Measurements from ENCODE around the gene ZXDC. TPM values are rescaled to one million over a fixed set of nuclear protein-coding genes. Genes with fewer than 3 reads are reported as not detected.

ZXDC gene
- total and polyA plus RNA-seq, 11 donors: 8.7 to 40.3 (median 19.3) TPM

DNA sequence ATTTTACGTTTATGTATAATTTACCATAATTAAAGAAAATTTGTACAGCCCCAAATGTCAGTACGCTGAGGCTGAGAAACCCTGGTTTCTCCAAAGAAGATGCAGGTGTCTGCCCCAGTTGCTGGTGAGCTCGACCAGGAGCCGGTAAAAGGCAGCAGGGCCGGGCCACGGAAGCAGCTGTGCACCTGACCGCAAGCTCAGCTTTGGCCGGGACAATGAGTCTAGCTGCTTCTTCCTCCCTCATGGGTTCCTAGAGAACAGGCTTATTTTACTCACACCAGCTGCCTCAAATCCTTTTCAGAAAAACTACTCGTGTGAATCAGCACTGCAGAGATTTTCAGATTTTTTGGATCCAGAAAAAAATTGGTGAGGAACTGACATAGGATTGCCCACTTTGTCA, 18.0 kb upstream of the ZXDC start:
- peak in 2 of 5 donors; percentile 11 to 27 for DNase-seq
- 63 to 77% (median 73%) methylated on average over 9 of the region's 9 CpGs for WGBS, 4 donors

DNA sequence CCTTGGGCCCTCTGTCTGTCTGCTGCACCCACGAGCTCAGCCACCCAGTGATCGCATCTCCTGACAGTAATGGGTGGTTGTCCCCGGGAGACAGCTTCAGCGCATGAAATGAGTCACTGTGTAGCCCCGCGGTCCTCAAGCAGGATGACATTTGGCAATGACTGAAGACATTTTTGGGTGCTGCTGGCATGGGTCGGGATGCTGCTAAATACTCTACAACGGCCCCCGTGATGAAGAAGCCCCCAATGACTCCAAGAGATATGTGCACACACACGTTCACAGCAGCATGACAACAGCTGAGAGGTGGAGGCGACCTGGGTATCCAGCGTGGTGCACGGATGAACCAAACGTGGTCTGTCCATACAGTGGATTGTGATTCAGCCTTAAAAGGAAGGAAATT, 17.4 kb upstream of the ZXDC start:
- 79 to 88% (median 81%) methylated on average over 13 to 14 of the region's 14 CpGs for WGBS, 4 donors
- Histone ChIP-seq H3K4me3 (no peak overlapping the region), H3K36me3 (no peaks in the 10 kb centered on the region), H3K9me3 (no peaks in the 10 kb centered on the region), H3K4me1 (peaks cover 0 to 10% (median 0%) of the 10 kb centered on the region in 12 donors), H3K27ac (no peak overlapping the region), H3K27me3 (no peaks in the 10 kb centered on the region)
- DNase-seq (peak in 1 of 5 donors; percentile 37), ATAC-seq (no peak)
- intact Hi-C loops (cut with DNase I): no loop called here
- TF ChIP-seq, protein P1, sequence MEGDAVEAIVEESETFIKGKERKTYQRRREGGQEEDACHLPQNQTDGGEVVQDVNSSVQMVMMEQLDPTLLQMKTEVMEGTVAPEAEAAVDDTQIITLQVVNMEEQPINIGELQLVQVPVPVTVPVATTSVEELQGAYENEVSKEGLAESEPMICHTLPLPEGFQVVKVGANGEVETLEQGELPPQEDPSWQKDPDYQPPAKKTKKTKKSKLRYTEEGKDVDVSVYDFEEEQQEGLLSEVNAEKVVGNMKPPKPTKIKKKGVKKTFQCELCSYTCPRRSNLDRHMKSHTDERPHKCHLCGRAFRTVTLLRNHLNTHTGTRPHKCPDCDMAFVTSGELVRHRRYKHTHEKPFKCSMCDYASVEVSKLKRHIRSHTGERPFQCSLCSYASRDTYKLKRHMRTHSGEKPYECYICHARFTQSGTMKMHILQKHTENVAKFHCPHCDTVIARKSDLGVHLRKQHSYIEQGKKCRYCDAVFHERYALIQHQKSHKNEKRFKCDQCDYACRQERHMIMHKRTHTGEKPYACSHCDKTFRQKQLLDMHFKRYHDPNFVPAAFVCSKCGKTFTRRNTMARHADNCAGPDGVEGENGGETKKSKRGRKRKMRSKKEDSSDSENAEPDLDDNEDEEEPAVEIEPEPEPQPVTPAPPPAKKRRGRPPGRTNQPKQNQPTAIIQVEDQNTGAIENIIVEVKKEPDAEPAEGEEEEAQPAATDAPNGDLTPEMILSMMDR (IDR thresholded peaks at IDR 0.05): no peak
- TF ChIP-seq POLR2A (IDR thresholded peaks at IDR 0.05): no peak

More for the DNA sequence above, 18.0 kb upstream of the ZXDC start:
- no peaks in the 10 kb centered on the region for H3K36me3 ChIP-seq
- TF ChIP-seq, protein P1 (IDR thresholded peaks at IDR 0.05): no peak
- TF ChIP-seq POLR2A (IDR thresholded peaks at IDR 0.05): no peak
- no peaks in the 10 kb centered on the region for H3K27me3 ChIP-seq
- no peak overlapping the region for H3K4me3 ChIP-seq
- H3K27ac ChIP-seq: no peak overlapping the region
- peaks cover 0 to 10% (median 0%) of the 10 kb centered on the region in 12 donors for H3K4me1 ChIP-seq
- intact Hi-C loops (cut with DNase I): no loop called here
- ATAC-seq: no peak
- no peaks in the 10 kb centered on the region for H3K9me3 ChIP-seq

DNA sequence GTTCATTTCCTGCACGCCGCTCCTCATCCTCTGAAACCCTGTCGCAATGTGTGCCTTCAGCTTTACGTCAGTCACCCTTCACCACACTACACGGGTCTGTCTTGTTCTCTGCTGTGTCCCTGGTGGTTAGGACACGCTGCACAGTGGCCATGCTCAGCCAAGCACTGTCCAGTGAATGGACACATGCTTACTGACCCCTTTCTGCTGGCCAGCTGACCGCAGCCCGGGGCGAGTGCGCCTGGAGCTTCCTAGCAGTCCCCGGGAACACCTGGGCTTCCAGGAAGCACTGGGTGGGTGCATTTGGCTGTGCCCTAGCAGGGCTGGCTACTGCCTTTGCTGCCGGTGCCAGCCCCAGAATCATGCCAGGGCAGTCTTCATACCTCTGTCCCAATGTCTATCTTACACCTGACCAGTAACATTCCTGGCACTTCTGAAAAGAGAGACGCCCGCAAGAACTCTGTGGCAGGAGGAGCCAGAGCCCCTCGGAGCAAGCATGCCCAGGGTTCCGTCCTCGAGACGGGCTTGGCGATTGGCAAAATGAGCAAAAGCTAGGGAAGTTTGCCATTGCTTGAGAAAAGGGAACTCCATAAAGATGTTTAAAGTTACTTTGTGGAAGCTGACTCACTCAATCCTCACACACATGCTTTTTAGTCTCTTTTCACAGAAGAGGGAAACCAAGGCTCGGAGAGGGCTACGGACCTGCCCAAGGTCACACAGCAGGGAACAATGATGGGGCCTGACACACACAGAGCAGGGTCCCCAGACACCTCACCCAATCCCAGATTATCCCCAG, 15.7 kb upstream of the ZXDC start:
- ATAC-seq: no peak
- WGBS, 4 donors: 81 to 86% (median 82%) methylated on average over 19 to 21 of the region's 21 CpGs
- H3K27ac ChIP-seq: no peak overlapping the region

DNA sequence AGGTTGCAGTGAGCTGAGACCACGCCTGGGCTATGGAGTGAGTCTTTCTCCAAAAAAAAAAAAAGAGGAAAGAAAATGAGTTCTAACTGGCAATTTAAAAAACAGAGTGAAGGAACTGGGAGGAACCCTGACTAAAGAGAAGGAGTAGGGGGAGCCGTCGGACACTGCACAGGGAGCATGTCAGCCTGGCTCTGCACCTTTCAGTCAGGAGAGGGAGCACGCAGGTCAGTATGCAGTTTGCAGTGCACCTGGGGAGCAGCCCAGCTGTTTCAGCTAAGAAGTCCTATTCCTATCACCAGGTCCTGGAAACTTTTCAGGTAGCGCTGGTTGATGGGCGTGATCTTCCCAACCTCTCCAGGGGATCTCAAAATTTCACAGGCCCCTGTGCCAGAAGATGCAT, 14.9 kb upstream of the ZXDC start:
- Histone ChIP-seq H3K4me1 (peaks cover 0 to 21% (median 9%) of the 10 kb centered on the region in 12 donors), H3K9me3 (no peaks in the 10 kb centered on the region), H3K27me3 (no peaks in the 10 kb centered on the region), H3K4me3 (no peak overlapping the region), H3K27ac (no peak overlapping the region), H3K36me3 (no peaks in the 10 kb centered on the region)
- intact Hi-C loops (cut with DNase I): no loop called here
- no peak for ATAC-seq
- 66 to 84% (median 78%) methylated on average over 6 of the region's 6 CpGs for WGBS, 4 donors
- no peak for TF ChIP-seq POLR2A (IDR thresholded peaks at IDR 0.05)
- TF ChIP-seq, protein P1 (IDR thresholded peaks at IDR 0.05): no peak
- DNase-seq: peak in 1 of 5 donors; percentile 9

More for the DNA sequence above, 15.7 kb upstream of the ZXDC start:
- intact Hi-C loops (cut with DNase I): no loop called here
- Histone ChIP-seq H3K4me3 (no peak overlapping the region), H3K4me1 (peaks cover 0 to 21% (median 9%) of the 10 kb centered on the region in 12 donors), H3K36me3 (no peaks in the 10 kb centered on the region), H3K27me3 (no peaks in the 10 kb centered on the region), H3K9me3 (no peaks in the 10 kb centered on the region)
- peak in 1 of 5 donors; percentile 22 for DNase-seq
- TF ChIP-seq POLR2A (IDR thresholded peaks at IDR 0.05): no peak
- TF ChIP-seq, protein P1 (IDR thresholded peaks at IDR 0.05): no peak
